HCT116 (cell line): ENCODE data around the gene BSND.
"Not testable (repeated sequence)": the region's sequence is repeated elsewhere in the genome, so short reads cannot be mapped to it uniquely, and the experiment has no call there.

Experiments used
- EZH2phosphoT487 ChIP-seq: fragments of 200-600 bp; IDR thresholded peaks from 2 replicates; pipeline ENCODE4 v1.6.1; 2018; ENCODE audit warnings: antibody characterized with exemption, borderline replicate concordance
- JUND ChIP-seq: IDR thresholded peaks from 2 replicates; pipeline ENCODE4 v1.6.1; 2012
- POLR2A ChIP-seq: IDR thresholded peaks from 2 replicates; pipeline ENCODE4 v1.7.0; 2011; ENCODE audit warnings: borderline replicate concordance; ENCODE audit not compliant: insufficient read depth, insufficient read length; ENCODE audit errors: extremely low read depth
- POLR2AphosphoS5 ChIP-seq: IDR thresholded peaks from 2 replicates; pipeline ENCODE4 v1.6.1; 2011; ENCODE audit warnings: mild to moderate bottlenecking, low read depth, low read length, moderate library complexity
- TCF7L2 ChIP-seq: IDR thresholded peaks from 2 replicates; pipeline ENCODE4 v1.7.0; 2011; ENCODE audit warnings: borderline replicate concordance, inconsistent platforms; ENCODE audit not compliant: insufficient read depth, insufficient read length; ENCODE audit errors: extremely low read depth
- YY1 ChIP-seq: IDR thresholded peaks from 2 replicates; pipeline ENCODE4 v1.6.1; 2011; ENCODE audit warnings: low read length, low read depth, moderate library complexity, mild to moderate bottlenecking; ENCODE audit not compliant: insufficient replicate concordance; ENCODE audit errors: extremely low read depth
- TF ChIP-seq, protein P1 (sequence below): IDR thresholded peaks from 2 replicates; pipeline ENCODE4 v1.6.1; 2012
- TF ChIP-seq, protein P2 (sequence below), 3 experiments: fragments of 200-600 bp in 1 of 3; sonication (generic) in 1 of 3; IDR thresholded peaks in 2 of 3; conservative IDR thresholded peaks in 1 of 3; 2 replicates each; pipeline ENCODE4 v1.5.1; 2012 to 2017; ENCODE audit warnings: low read depth in 2 of 3, low read length in 2 of 3, antibody characterized with exemption in 1 of 3, borderline replicate concordance in 1 of 3, control low read depth in 1 of 3, mild to moderate bottlenecking in 1 of 3, mixed read lengths in 1 of 3, mixed run types in 1 of 3, moderate library complexity in 1 of 3; ENCODE audit not compliant: insufficient read depth in 1 of 3

- TF ChIP-seq TCF7L2, POLR2A, POLR2AphosphoS5, YY1, JUND, EZH2phosphoT487: not testable (repeated sequence)
- TF ChIP-seq, protein P1, sequence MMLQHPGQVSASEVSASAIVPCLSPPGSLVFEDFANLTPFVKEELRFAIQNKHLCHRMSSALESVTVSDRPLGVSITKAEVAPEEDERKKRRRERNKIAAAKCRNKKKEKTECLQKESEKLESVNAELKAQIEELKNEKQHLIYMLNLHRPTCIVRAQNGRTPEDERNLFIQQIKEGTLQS, result not testable (repeated sequence)
- TF ChIP-seq, protein P2, sequence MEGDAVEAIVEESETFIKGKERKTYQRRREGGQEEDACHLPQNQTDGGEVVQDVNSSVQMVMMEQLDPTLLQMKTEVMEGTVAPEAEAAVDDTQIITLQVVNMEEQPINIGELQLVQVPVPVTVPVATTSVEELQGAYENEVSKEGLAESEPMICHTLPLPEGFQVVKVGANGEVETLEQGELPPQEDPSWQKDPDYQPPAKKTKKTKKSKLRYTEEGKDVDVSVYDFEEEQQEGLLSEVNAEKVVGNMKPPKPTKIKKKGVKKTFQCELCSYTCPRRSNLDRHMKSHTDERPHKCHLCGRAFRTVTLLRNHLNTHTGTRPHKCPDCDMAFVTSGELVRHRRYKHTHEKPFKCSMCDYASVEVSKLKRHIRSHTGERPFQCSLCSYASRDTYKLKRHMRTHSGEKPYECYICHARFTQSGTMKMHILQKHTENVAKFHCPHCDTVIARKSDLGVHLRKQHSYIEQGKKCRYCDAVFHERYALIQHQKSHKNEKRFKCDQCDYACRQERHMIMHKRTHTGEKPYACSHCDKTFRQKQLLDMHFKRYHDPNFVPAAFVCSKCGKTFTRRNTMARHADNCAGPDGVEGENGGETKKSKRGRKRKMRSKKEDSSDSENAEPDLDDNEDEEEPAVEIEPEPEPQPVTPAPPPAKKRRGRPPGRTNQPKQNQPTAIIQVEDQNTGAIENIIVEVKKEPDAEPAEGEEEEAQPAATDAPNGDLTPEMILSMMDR (IDR thresholded peaks at IDR 0.05 in 2 of 3, conservative IDR thresholded peaks at IDR 0.05 in 1 of 3; ENCODE audit: borderline replicate concordance in 1 of 3, insufficient read depth in 1 of 3, low read depth in 2 of 3, low read length in 2 of 3), result not testable (repeated sequence)
Measured at GRCh38 chr1:54963829-54964228, 34.9 kb upstream of the BSND start.
